Adrenal gland (tissue), 12 donors: ENCODE data around the gene APMAP. TPM values are rescaled to one million over a fixed set of nuclear protein-coding genes. Genes with fewer than 3 reads are reported as not detected.

ENCODE experiments used
- DNase-seq, 7 donors: peaks; one replicate each; pipeline ENCODE4 v3.0.0-alpha.2; 2019 to 2020
- H3K27ac ChIP-seq, 5 donors: fragments of 200-600 bp; sonication (generic) in 4 of 5; 1 replicate in 3 of 5; 2 replicates in 2 of 5; pipeline versions ENCODE4 v1.5.1 to v1.8.0; 2016 to 2020; ENCODE audit warnings: mild to moderate bottlenecking in 1 of 5
- H3K27me3 ChIP-seq: fragments of 200-600 bp; 2 replicates; pipeline ENCODE4 v1.8.0; 2021
- H3K36me3 ChIP-seq, 2 donors: fragments of 200-600 bp; replicated peaks in 1 of 2; 1 replicate in 1 of 2; 2 replicates in 1 of 2; pipeline versions ENCODE4 v1.5.1 to v1.8.0; 2018 to 2022
- H3K4me1 ChIP-seq, 2 donors: fragments of 200-600 bp; replicated peaks in 1 of 2; 1 replicate in 1 of 2; 2 replicates in 1 of 2; pipeline versions ENCODE4 v1.5.1 to v1.8.0; 2018 to 2021
- H3K4me3 ChIP-seq, 4 donors: fragments of 200-600 bp; sonication (generic) in 3 of 4; one replicate each; pipeline ENCODE4 v1.5.1; 2016 to 2018
- H3K9me3 ChIP-seq, 3 donors: fragments of 200-600 bp; sonication (generic) in 1 of 3; replicated peaks in 1 of 3; 1 replicate in 2 of 3; 2 replicates in 1 of 3; pipeline versions ENCODE4 v1.5.1 to v1.8.0; 2016 to 2021
- CTCF ChIP-seq, 6 experiments: fragments of 450-650 bp in 4 of 6; fragments of 200-600 bp in 2 of 6; sonication (generic) in 1 of 6; IDR thresholded peaks; 1 replicate in 5 of 6; 2 replicates in 1 of 6; pipeline versions ENCODE4 v1.5.1 to v1.8.0; 2016 to 2021; ENCODE audit warnings: antibody characterized with exemption in 6 of 6, mild to moderate bottlenecking in 2 of 6, moderate library complexity in 1 of 6
- POLR2A ChIP-seq, 2 donors: fragments of 450-650 bp; IDR thresholded peaks; one replicate each; pipeline ENCODE4 v1.6.1; 2017; ENCODE audit warnings: antibody characterized with exemption in 2 of 2, mild to moderate bottlenecking in 2 of 2, moderate library complexity in 1 of 2
- WGBS, 4 donors: extraction: QIAGEN DNeasy Blood & Tissue Kit in 2 of 4; methylation state at CpG; one replicate each; pipeline versions ENCODE4 v1.1.5 to v1.1.7; 2013 to 2017; 5-methylcytosine and 5-hydroxymethylcytosine counted together
- intact Hi-C, 2 donors: fragments of 100-400 bp; cut with DNase I; formaldehyde crosslinking; loops; one replicate each; pipeline versions ENCODE4 v1.14.1 to v1.15.0; 2022 to 2023
- polyA plus RNA-seq, 3 donors: library from polyadenylated mRNA; stranded (reverse); fragments of 200-250 nt in 2 of 3; fragments of 350-450 nt in 1 of 3; fragmentation: Illumina TruSeq in 1 of 3; extraction: RNeasy Lipid Tissue Mini Kit (QIAGEN cat#74804) in 1 of 3; gene quantifications; one replicate each; pipeline ENCODE4 v1.2.3, GENCODE V29; 2013 to 2014
- total RNA-seq, 9 donors: library from RNA; depleted of rRNA in 4 of 9; stranded (reverse); fragments of >200 nt in 4 of 9; fragments of 120-200 nt in 1 of 9; fragmentation: NEBNext Ultra II Directional in 1 of 9; extraction: Animal tissue kit (Norgen Biotek cat#: 25700) in 1 of 9; gene quantifications; one replicate each; pipeline versions ENCODE4 v1.1.0 to v1.2.4, GENCODE V29; 2013 to 2023
- donor health status: healthy with polysubstance abuse.
- donor health status: Bipolar disorder and iron deficiency.
- donor health status: DM: yes; HTN: yes; CAD: no.
- donor health status: DM: no; HTN: no; CAD: no.
- donor health status: DM: no; HTN: no; CAD: no.
- donor health status: DM: yes; HTN: yes; CAD: no.

APMAP gene
- total and polyA plus RNA-seq, 12 donors = 30.3 to 110 (median 69.7) TPM

- Histone ChIP-seq H3K4me3 (no peak overlapping the region), H3K9me3 (no peaks in the 10 kb centered on the region), H3K4me1 (peaks cover 0 to 24% of the 10 kb centered on the region in 2 donors), H3K27me3 (no peaks in the 10 kb centered on the region), H3K27ac (peak overlapping the region in 1 of 5 donors; percentile 99), H3K36me3 (no peaks in the 10 kb centered on the region)
- DNase-seq = no peak
- intact Hi-C loops = loop anchor here (2.0 to 5.0 kb wide), 3 partner anchors 69 to 403 kb away; no protein-coding TSS in a partner anchor
- WGBS, 4 donors = 67 to 85% (median 72%) methylated on average over 1 of the region's 1 CpG
- TF ChIP-seq CTCF (IDR thresholded peaks at IDR 0.05) = no peak
- TF ChIP-seq POLR2A (IDR thresholded peaks at IDR 0.05) = no peak
These were observed 1.6 kb upstream of the APMAP start for GRCh38 chr20:24994186-24994465.

- TF ChIP-seq POLR2A (IDR thresholded peaks at IDR 0.05) = no peak
- TF ChIP-seq CTCF (IDR thresholded peaks at IDR 0.05) = peak in 5 of 6 experiments; percentile 15 to 48 (median 31)
- intact Hi-C loops = loop anchor here (2.0 to 5.0 kb wide), 3 partner anchors 69 to 404 kb away; no protein-coding TSS in a partner anchor
- DNase-seq = peak in 1 of 7 donors; percentile 21
- 37 to 43% (median 38%) methylated on average over 9 of the region's 9 CpGs for WGBS, 4 donors
- Histone ChIP-seq H3K4me1 (peaks cover 0 to 24% of the 10 kb centered on the region in 2 donors), H3K36me3 (no peaks in the 10 kb centered on the region), H3K27ac (peak overlapping the region; percentile 33 to 99 (median 88)), H3K4me3 (peak overlapping the region in 2 of 4 donors; percentile 84 to 91), H3K9me3 (no peaks in the 10 kb centered on the region), H3K27me3 (no peaks in the 10 kb centered on the region)
These were observed 1.0 kb upstream of the APMAP start for GRCh38 chr20:24993337-24994185.

DNA sequence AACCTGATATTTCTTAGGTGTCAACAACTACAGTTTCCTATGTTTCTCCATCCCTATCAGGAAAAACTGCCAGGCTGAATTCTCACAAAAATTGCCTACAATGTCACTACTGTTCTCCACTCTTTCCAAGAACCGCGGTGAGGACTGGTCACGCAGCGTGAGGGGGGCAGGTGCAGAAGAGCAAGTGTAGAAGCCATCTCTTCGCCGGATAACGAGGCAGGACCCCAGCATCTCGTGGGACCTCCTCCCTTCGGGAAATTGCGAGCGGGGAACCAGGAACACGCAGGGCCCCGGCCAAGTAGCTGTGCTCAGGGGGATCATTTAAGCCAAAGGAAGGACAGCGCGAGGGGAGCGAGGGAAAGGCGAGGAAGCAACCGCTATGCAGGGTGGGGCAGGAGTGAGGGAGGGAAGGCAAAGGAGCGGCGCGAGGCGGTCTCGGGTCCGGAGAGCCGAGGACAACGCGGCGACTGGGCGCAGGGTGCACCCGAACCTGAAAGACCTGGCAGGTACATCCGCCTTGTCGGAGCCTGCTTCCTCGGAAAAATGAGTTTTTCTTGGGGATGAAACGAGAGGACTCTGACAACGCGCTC, 559 bp downstream of the APMAP start:
- H3K4me1 ChIP-seq = peaks cover 0 to 24% of the 10 kb centered on the region in 2 donors
- H3K4me3 ChIP-seq = peak overlapping the region; percentile 52 to 91 (median 82)
- no peaks in the 10 kb centered on the region for H3K36me3 ChIP-seq
- no peaks in the 10 kb centered on the region for H3K9me3 ChIP-seq
- no peaks in the 10 kb centered on the region for H3K27me3 ChIP-seq
- peak overlapping the region; percentile 33 to 99 (median 88) for H3K27ac ChIP-seq
- 0 to 2% (median 0%) methylated on average over 7 to 36 of the region's 36 CpGs for WGBS, 4 donors
- intact Hi-C loops = loop anchor here in 1 of 2 donors (5.0 kb wide), 1 partner anchor 405 kb away; no protein-coding TSS in a partner anchor
- DNase-seq = peak in 4 of 7 donors; percentile 22 to 41 (median 36)
- TF ChIP-seq POLR2A (IDR thresholded peaks at IDR 0.05) (no peak), CTCF (IDR thresholded peaks at IDR 0.05) (no peak)

GRCh38 chr20:24990810-24991252, 1.7 kb downstream of the APMAP start:
- no peak overlapping the region for H3K4me3 ChIP-seq

More at GRCh38 chr20:24990810-24991252, 1.7 kb downstream of the APMAP start:
- H3K27me3 ChIP-seq = no peaks in the 10 kb centered on the region
- TF ChIP-seq CTCF (IDR thresholded peaks at IDR 0.05) (no peak), POLR2A (IDR thresholded peaks at IDR 0.05) (no peak)
- DNase-seq = peak in 2 of 7 donors; percentile 12 to 41
- WGBS, 4 donors = 89 to 96% (median 94%) methylated on average over 2 of the region's 2 CpGs
- H3K4me1 ChIP-seq = peaks cover 0 to 24% of the 10 kb centered on the region in 2 donors
- intact Hi-C loops = loop anchor here in 1 of 2 donors (5.0 kb wide), 1 partner anchor 406 kb away; no protein-coding TSS in a partner anchor
- H3K27ac ChIP-seq = no peak overlapping the region
- H3K9me3 ChIP-seq = no peaks in the 10 kb centered on the region
- no peaks in the 10 kb centered on the region for H3K36me3 ChIP-seq
